Measurements from ENCODE around the gene GLT6D1.

GLT6D1 gene

DNA sequence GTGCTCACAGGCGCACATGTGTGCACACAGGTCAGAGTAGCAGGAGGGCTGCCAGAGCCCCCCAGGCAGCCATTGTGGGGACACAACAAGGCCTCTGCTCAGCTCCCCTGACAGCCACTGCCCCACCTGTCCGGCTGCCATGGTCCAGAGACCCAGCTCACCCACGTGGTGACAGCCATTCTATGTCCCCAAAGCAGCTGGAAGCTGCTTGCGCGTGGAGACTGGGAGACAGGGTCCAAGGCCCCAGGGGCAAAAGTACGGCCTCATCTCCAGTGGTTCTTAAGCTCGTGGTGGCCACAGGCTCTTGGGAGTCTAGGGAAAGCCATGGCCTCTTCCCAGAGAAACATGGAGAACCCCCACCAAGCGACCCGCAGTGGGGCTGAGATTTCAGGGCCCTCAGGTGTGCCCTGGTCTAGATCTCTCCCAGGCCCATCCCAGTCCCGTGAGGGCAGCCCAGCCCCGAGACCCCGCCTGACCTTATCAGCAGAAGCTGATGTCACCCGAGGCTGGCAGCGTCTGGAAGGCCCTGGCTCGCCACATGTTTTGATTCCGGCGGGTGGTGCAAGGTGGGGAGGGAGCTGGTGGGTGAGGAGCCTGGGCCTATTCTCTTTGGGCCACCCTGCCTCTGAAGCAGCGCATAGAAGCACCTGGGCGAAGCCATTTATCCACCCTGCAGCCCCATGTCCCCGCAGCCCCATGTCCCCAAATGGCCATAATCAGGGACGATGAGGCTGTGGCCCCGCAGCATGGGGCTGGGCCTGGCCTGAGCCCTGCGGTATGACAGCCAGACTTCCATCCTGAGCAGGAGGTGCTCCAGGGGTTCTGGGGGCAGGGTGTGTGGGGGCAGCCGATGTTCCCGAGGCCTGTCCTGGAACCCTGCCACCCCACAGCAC is 31.7 kb downstream of the GLT6D1 start:
- FAIRE-seq: no peak

GRCh38 chr9:135606885-135607259 is 32.5 kb downstream of the GLT6D1 start:
- no peak for FAIRE-seq

DNA sequence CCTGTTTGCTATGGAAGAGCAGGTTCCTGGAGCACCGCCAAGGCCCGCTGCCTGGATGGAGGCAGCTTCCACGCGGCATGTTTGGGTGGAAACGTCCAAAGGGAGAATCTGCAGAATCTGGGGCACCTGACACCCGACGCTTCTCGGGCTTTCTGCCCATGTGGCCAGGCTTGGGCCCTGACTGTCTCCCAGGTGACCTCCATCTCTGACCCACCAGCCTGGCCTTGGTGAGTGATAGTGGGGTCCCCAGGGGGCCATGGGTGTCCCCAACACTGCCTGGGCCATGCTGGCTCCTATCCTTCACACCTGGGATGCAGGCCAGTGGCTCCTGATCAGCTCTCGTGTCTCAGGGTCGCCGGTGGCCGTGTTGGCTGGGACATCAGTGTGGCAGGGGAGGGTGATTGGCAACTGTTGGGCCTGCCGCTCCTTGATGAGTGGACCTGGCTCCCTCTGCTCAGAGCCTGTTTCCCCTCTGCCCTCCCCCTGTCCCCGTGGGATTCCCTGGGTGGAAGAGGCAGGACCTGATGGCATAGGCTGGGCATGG is 34.0 kb downstream of the GLT6D1 start:
- no peak for FAIRE-seq

GRCh38 chr9:135604437-135605237 is 34.7 kb downstream of the GLT6D1 start:
- no peak for FAIRE-seq

- FAIRE-seq: no peak
These were observed 36.4 kb downstream of the GLT6D1 start for GRCh38 chr9:135602789-135603481.

DNA sequence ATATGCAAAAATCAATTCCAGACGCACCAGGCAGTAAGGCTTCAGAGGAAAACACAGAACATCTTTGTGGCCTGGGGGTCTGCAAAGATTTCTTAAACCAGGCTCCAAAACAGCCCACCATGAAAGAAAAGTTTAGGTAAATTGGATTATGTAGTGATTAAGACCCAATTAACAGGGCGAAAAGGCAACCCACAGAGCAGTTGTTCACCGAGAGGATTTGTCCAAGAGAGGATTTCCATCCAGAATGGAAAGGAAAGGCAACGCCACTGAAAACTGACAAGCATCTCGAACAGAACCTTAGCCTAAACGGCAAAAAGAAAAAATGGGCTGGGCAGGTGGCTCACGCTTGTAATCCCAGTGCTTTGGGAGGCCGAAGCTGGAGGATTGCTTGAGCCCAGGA is 37.4 kb downstream of the GLT6D1 start:
- FAIRE-seq: no peak

GRCh38 chr9:135600296-135600817 is 39.0 kb downstream of the GLT6D1 start:
- FAIRE-seq: no peak

DNA sequence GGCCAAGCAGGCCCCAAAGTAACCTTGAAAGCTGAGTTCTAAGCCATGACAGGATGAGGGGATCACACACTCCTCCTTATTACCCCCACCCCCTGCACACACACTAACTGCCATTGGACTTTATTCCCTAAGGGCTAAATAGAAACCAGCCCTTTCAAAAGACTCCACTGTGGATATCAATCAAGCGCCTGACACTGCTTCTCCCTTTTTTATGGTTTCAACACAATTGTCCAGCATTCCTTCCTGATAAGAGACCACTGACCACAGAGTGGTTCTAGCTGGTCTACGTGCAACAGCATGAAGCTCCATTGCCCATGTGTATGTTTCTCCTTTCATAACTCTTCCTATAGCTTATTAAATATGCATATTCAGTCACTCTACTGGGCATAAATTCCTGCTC is 43.1 kb downstream of the GLT6D1 start:
- no peak for FAIRE-seq

DNA sequence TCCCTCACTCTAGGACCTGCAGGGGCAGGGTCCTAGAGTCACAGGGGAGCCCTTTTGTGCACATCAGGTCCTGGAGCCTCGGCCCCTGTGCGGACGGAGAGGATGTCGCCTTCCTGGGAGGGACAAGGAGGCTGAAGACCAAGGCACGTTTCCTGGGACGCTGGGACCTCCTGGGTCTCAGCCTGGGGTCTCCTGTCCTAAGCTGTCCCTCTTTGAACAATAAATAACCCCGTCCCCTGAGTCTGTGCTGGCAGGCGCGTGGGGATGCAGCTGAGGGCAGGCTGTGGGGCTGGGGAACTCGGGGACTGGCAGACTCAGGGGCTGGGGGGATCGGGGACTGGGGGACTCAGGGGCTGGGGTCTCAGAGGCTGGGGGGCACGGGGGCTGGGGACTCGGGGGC is 46.7 kb downstream of the GLT6D1 start:
- no peak for FAIRE-seq

DNA sequence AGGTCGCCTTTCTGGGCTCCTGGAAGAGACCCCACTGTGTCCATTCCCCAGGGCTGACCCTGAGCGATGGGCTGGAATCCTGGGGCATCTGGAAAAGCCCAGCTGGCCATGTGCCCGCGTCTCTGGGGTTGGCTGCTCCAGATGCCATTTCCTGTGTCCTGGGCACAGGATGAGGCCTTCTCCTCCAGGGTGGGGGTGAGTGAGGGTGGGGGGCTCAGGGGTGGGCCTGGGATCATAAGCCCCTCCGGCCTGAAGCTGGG is 47.1 kb downstream of the GLT6D1 start:
- no peak for FAIRE-seq

GRCh38 chr9:135591506-135592330 is 47.6 kb downstream of the GLT6D1 start:
- FAIRE-seq: no peak

DNA sequence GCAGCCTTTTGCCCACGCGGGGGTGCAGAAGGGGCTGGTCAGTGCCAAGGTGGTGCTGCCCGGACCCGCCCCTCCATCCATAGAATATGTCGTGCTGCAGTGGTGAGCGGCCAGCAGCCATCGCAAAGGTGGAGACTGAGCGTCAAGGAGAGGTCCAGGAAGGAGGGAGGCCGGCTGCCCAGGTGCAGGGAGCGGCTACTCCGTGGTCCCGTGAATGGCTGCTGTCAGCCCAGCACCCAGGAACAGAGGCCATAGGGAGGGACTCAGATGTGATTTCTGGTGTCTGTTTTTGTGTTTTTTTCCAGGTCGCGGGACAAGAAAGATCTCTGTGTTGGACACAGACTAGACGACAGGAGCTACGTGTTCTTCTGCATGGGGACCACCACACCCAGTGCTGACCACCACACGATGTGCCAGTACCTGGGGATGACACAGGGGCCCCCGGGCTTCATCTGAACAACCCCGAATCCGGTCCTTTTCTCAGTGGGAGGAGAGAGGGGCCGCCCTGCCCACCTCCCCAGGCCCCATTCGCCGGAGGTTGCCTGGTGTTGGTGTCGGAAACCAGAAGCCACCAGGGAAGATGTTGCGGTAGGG is 48.8 kb downstream of the GLT6D1 start:
- FAIRE-seq: no peak

- FAIRE-seq: no peak
These were observed 49.5 kb downstream of the GLT6D1 start for GRCh38 chr9:135589596-135590485.

DNA sequence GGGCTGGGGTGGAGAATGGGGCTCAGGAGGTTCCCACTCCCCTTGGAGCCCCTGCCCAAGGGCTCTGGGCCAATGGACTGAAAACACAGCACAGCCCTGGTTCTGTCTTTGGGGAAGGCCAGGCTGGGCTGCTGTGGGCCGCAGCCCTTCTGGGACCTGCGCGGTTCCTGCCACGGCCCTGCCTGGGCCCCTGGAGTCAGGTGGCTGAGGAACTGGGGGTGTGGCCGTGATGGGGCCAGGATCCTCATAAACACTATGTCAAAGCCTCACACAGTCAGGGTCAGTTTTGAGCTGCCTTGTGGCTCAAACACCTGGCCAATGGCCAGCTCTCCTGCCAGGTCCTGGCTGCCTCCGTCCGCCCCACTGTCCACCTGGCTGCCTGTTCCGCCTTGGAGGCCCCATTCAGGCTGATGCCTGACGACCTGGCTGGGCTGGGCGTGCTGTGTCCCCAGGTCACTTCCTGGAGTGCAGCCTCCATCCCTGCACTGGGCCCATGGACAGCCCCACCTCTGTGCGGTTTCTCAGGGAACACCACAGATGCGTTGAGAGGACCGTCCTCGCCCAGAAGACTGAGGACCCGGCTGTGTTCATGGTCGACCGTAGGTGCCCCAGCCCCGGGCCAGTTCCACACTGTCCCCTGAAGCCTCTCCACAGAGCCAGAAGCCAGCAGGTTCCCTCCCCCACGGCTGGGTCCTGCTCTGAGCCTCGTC is 50.3 kb downstream of the GLT6D1 start:
- FAIRE-seq: no peak

DNA sequence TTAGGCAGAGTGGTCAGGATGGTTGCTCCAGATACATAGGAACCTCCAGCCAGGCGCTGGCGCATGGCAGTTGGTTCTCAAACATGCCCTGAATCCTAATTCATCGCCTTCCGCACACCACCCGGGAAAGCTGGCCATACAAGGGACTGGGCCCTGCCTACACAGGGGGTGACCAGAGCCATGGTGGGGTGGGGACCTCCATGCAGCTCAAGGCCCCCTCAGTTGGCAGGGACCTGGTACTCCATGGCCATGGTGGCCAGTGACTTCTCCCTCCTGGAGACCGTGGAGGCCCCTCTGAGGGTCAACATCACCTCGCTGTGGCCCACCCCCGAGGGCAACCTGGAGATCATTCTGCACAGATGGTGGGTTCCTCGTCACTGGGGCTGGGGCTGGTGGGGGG is 51.0 kb downstream of the GLT6D1 start:
- no peak for FAIRE-seq

DNA sequence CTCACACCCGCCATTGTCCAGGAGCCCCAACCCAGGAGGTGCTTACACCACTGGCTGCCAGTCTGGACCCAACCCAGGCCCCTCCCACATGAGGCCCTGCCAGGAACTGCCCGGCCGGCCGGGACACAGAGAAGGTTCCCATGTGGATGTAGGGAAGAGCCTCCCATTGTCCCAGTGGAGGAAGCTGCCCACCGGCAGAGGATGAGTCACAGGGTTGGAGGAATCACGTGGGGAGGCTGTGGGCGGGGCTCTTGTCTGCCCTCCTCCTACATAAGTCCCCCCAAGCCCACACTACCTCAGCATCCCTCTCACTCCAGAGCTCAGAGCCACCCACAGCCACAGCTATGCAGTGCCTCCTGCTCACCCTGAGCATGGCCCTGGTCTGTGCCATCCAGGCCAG is 51.7 kb downstream of the GLT6D1 start:
- no peak for FAIRE-seq

DNA sequence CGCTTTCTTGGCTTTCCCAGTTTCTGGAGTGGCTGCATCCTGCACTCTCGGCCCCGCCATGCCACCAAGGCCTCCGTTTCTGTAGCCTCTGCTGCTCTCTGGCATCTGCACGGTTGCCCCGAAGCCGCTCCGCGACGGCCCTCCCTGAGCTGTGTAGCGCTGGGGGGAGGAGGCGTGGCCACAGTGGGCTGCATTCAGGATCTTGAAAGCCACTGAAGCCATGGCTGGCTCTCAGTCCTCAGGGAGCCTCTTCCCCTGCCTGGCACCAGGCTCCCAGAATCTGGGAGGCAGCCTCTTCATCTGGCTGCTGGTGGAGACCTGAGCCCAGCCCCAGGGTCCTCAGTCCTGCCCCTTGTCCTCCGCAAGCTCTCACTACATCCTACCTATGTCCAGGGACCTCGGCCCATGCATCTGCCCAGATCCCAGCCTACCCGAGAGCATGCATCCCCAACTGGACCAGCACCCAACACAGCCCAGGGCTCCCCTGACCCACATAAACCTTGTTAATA is 52.7 kb downstream of the GLT6D1 start:
- no peak for FAIRE-seq

DNA sequence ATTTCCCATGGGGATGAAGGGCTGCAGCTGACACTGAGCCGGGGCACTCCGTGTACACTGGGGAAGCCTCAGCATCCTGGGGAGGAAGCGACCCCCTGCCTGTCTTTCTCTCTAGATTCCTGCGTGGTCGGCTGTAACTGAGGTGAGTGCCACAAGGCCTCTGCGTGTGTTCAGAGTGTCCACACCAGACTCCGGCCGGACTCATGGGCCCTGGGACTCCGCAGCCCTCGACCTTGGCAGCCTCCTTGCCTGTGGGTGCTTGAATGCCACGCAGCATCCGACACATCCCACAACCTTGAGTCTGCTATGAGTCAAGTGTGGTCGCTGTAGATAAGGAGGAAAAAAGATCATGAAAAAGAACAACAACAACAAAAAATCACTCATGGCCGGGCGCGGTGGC is 54.4 kb downstream of the GLT6D1 start:
- FAIRE-seq: no peak

DNA sequence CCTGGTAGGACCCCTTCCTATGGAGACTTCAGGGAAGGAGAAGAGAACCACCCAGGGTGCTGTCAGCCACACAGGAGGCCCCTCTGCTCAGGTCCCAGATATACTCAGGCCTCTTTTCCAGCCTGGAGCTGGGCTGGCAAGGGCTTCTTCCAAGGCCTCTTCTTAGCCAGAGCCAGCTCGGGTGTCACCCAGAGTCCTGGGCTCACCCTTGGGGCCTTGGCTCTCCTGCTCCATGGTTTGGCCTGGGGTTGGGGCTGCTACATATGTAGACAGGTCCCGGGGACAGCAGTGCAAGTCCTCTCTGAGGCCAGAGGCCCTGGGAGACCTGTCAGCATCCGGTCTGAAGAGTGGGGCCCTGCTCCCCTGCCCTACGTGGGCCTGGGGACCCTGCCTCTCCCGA is 55.0 kb downstream of the GLT6D1 start:
- no peak for FAIRE-seq

- FAIRE-seq: no peak
These were observed 55.7 kb downstream of the GLT6D1 start for GRCh38 chr9:135583688-135584011.

Data from islet of Langerhans (tissue), 1 donor.